ENCODE results near the gene ENOSF1.

- TF ChIP-seq POLR2A (IDR thresholded peaks at IDR 0.05; ENCODE audit: low read depth, low read length) (no peak), POLR2AphosphoS5 (IDR thresholded peaks at IDR 0.05; ENCODE audit: low read depth, low read length) (no peak)
Observed at GRCh38 chr18:681985-682384, 30.4 kb downstream of the ENOSF1 start.

Data from GM12892 (cell line).